ENCODE results near the gene IDH2.

IDH2 gene

GRCh38 chr15:90075420-90076289 lies 26.6 kb downstream of the IDH2 start:
- no peak for TF ChIP-seq CTCF (IDR thresholded peaks at IDR 0.05)

- TF ChIP-seq CTCF (IDR thresholded peaks at IDR 0.05), result no peak
Observed at GRCh38 chr15:90074916-90075315, 27.4 kb downstream of the IDH2 start.

DNA sequence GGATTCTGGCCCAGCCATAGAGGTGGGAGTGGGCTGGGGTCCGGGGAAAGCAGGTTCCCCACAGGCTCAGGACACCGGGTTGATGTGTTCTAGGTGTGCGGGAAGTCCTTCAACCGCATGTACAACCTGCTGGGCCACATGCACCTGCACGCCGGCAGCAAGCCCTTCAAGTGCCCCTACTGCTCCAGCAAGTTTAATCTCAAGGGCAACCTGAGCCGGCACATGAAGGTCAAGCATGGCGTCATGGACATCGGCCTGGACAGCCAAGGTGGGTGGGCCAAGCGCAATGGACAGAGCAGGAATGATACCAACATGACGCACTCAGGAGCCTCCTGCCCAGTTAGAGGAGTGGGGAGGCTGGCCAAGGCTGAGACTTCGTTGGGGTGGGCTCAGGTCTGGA lies 28.2 kb downstream of the IDH2 start:
- no peak for TF ChIP-seq CTCF (IDR thresholded peaks at IDR 0.05)

DNA sequence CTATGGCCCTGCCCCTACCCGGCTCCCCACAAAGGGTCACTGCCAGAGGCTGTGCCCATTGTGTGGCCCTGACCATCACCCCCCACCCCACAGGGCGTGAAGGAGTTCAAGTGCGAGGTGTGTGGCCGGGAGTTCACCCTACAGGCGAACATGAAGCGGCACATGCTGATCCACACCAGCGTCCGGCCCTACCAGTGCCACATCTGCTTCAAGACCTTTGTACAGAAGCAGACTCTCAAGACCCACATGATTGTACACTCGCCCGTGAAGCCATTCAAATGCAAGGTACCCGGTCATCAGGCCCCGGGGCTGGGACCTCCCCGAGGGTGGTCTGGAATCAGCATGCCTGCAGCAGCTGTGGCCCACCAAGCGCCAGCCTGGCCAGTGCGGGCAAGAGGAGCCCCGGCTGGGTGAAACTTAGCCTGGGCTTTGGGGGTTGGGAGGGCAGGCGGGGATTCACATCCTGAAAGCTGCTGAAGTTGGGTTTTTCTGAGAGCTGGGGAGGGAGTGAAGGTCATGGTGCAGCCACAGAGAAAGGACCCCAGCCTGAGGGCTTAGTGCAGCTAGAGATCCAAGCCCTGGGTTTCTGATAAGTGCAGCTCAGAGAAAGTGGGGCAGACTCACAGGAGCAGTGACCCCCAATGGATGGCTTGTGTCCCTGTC lies 29.2 kb downstream of the IDH2 start:
- TF ChIP-seq CTCF (IDR thresholded peaks at IDR 0.05), result no peak

DNA sequence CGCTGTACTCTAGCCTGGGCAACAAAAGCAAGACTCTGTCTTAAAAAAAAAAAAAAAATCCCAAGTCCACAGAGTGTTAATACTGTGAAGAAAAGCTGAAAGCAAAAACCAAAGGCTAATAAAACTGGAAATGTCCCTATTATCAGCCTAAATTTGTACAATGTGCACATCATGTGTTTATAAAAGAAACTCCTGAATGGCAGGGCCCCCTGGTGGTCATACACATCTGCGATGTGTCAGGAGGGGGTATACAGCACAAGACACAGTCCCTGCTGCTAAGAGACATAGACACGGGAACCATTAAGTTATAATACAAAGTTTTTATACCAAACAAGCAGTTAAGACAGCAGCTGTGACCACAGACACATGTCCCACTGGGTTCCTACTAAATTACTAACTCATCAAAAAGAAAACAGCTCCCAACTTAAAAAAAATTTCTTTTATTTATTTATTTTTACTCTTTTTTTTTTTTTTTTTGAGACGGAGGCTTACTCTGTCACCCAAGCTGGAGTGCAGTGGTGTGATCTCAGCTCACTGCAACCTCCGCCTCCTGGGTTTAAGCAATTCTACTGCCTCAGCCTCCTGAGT lies 31.0 kb downstream of the IDH2 start:
- TF ChIP-seq CTCF (IDR thresholded peaks at IDR 0.05), result peak; percentile 81

DNA sequence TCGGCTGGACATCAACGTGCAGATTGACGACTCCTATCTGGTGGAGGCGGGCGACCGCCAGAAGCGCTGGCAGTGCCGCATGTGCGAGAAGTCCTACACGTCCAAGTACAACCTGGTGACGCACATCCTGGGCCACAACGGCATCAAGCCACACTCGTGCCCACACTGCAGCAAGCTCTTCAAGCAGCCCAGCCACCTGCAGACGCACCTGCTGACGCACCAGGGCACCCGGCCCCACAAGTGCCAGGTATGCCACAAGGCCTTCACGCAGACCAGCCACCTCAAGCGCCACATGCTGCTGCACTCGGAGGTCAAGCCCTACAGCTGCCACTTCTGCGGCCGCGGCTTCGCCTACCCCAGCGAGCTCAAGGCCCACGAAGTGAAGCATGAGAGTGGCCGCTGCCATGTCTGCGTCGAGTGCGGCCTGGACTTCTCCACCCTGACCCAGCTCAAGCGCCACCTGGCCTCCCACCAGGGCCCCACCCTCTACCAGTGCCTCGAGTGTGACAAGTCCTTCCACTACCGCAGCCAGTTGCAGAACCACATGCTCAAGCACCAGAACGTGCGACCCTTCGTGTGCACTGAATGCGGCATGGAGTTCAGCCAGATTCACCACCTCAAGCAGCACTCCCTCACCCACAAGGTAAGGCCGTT lies 34.2 kb downstream of the IDH2 start:
- TF ChIP-seq CTCF (IDR thresholded peaks at IDR 0.05), result no peak

DNA sequence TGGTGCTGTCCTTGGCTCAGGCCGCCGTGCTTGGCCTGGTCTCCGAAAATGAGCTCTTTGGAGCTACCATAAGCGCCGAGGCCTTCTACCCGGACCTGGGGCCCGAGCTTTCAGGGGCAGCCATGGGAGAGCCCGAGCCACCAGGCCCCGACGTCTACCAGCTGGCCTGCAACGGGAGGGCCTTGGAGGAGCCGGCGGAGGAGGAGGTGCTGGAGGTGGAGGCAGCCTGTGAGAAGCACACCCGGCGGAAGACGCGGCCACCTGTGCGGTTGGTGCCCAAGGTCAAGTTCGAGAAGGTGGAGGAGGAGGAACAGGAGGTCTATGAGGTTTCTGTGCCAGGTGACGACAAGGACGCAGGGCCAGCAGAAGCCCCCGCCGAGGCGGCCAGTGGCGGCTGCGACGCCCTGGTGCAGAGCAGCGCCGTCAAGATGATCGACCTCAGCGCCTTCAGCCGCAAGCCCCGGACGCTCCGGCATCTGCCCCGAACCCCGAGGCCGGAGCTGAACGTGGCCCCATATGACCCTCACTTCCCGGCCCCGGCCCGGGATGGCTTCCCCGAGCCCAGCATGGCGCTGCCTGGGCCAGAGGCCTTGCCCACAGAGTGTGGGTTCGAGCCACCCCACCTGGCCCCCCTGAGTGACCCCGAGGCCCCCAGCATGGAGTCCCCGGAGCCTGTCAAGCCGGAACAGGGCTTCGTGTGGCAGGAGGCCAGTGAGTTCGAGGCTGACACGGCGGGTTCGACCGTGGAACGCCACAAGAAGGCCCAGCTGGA lies 34.9 kb downstream of the IDH2 start:
- TF ChIP-seq CTCF (IDR thresholded peaks at IDR 0.05), result no peak
